Measurements from ENCODE around the gene CNTN5.

DNA sequence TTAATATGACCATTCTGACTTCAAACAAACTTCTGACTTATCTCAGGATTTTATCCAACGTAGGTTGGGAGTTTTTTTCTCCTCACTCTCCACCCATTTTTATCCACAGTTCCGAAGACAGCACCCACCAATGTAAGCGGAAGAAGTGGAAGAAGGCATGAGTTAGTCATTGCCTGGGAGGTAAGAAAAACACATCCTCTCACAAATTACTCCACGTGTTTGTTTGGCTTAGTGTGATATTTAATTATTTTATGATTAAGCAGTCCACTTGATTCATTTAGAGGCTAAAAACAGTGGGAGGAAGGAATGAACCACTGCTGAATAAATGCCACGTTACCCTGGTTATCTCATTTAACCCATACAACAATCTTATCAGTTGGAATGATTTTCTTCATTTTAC, 1276.8 kb downstream of the CNTN5 start:
- TF ChIP-seq, protein P1, sequence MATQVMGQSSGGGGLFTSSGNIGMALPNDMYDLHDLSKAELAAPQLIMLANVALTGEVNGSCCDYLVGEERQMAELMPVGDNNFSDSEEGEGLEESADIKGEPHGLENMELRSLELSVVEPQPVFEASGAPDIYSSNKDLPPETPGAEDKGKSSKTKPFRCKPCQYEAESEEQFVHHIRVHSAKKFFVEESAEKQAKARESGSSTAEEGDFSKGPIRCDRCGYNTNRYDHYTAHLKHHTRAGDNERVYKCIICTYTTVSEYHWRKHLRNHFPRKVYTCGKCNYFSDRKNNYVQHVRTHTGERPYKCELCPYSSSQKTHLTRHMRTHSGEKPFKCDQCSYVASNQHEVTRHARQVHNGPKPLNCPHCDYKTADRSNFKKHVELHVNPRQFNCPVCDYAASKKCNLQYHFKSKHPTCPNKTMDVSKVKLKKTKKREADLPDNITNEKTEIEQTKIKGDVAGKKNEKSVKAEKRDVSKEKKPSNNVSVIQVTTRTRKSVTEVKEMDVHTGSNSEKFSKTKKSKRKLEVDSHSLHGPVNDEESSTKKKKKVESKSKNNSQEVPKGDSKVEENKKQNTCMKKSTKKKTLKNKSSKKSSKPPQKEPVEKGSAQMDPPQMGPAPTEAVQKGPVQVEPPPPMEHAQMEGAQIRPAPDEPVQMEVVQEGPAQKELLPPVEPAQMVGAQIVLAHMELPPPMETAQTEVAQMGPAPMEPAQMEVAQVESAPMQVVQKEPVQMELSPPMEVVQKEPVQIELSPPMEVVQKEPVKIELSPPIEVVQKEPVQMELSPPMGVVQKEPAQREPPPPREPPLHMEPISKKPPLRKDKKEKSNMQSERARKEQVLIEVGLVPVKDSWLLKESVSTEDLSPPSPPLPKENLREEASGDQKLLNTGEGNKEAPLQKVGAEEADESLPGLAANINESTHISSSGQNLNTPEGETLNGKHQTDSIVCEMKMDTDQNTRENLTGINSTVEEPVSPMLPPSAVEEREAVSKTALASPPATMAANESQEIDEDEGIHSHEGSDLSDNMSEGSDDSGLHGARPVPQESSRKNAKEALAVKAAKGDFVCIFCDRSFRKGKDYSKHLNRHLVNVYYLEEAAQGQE (IDR thresholded peaks at IDR 0.05; ENCODE audit: borderline replicate concordance), result no peak
- no peak for TF ChIP-seq EZH2 (IDR thresholded peaks at IDR 0.05; ENCODE audit: borderline replicate concordance, insufficient read depth, low read length, poor library complexity, severe bottlenecking)
